ENCODE measurements around the gene STXBP2.

Gene STXBP2

DNA sequence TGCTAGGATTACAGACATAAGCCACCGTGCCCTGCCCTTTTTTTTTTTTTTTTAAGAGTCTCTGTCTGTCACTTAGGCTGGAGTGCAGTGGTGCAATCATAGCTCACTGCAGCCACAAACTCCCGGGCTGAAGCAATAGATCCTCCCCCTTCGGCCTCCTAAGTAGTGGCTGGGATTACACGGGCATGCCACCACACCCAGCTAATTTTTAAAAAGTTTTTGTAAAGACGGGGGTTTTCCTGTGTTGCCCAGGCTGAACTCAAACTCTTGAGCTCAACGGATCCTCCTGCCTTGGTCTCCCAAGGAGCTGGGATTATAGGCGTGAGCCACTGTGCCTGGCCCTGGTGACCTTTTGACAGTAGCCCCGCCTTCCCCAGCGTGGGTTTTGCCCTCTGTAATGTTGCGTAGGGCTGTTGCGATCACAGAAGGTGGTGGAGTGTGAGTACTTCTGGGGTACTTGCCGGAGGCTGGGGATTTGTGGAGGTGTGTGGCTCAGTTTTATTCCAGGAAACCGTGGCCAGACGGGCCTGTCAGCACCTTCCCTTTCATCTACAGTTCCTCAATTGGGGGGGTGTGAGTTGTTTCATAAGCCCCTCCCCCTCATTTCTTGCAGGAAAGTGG is 20.3 kb downstream of the STXBP2 start:
- DNase-seq = no peak

DNA sequence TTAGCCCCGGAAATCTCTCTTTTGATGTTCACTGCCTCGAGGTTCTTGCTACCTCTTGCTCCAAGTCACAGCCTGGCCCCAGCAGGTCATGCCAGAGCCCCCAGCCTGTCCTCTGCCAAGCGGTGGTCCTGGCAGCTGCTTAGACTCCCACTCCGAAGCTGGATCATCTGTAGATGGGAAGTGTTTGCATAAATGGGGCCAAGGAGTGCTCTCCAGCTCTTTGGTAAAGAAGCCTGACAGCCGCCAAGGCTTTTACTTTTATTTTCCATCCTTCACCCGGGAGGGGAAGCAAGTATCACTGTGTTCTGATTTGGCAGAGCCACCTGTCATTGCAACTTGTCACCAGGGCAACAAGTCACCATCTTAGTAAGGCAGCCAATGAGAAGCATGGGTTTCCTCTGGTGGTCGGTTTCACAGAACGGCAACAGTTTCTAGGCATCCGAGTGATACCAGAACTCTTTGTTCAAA is 21.3 kb downstream of the STXBP2 start:
- DNase-seq = no peak

DNA sequence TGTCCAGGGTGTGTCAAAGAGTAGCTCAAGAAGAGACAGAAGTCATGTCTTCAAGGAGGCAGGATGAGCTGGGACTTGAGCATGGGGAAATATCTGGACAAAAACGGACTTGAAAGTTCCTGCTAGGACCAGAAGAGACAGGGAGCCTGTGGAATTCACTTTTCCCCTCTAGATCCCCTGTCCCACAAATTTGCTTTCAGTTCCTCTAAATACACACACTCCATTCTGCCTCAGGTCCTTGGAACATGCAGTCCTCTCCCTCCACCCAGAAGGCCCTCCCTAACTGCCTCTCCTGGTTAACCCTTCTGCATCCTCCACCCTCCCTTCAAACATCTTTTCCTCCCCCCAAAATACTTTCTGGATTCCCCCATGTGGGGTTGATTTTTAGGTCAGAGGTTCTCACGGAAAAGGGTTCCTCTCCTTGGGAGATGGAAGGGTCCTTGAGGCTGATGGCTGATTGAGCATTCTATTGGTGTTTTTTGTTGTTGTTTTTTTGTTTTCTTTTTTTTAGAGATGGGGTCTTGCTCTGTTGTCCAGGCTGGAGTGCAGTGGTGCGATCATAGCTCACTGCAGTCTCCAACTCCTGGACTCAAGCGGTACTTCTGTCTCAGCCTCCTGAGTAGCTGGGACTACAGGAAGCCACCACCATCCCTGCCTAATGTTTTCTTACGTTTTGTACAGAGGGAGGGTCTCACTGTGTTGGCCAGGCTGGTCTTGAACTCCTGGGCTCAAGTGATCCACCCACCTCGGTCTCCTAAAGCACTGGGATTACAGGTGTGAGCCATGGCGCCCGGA is 25.0 kb downstream of the STXBP2 start:
- no peak for DNase-seq

DNA sequence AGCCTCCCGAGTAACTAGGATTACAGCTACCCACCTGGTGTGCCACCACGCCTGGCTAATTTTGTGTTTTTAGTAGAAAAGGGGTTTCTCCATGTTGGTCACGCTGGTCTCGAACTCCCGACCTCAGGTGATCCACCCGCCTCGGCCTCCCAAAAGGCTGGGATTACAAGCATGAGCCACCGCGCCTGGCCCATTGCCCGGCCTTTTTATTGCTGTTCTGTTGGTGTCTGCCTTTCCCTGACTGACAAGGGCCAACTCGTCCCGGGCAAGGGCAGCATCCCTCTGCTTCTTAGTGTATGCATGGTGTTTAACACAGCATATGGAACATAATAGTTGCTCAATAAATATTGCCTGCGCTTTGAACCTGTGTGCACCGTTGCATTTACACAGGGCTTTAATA is 25.7 kb downstream of the STXBP2 start:
- no peak for DNase-seq

DNA sequence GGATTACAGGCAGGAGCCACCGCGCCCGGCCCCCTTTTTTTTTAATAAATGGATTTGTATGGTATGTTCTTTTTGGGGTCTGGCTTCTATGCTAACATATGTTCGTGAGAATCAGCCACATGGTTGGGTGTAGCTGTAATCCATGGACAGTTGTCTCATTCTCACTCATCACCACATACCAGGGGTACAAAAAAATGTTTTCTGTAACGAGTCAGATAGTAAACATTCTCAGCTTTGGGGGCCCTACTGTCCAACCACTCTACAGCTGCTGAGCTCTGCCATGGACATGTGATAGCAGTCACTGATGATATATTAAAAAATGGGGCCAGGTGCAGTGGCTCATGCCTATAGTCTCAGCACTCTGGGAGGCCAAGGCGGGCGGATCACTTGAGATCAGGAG is 26.8 kb downstream of the STXBP2 start:
- DNase-seq = no peak

DNA sequence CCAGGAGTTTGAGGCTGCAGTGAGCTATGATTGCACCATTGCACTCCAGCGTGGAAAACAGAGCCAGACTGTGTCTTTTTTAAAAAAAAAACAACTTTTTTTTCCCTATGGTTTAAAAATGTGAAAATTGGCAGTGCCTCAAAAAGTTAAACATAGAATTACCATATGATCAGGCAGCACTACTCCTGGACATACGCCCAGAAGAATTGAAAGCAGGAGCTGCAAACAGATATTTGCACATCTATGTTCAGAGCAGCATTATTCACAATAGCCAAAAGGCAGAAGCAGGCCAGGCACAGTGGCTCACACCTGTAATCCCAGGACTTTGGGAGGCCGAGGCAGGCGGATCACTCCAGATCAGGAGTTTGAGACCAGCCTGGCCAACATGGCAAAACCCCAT is 28.2 kb downstream of the STXBP2 start:
- peak; percentile 60 for DNase-seq

DNA sequence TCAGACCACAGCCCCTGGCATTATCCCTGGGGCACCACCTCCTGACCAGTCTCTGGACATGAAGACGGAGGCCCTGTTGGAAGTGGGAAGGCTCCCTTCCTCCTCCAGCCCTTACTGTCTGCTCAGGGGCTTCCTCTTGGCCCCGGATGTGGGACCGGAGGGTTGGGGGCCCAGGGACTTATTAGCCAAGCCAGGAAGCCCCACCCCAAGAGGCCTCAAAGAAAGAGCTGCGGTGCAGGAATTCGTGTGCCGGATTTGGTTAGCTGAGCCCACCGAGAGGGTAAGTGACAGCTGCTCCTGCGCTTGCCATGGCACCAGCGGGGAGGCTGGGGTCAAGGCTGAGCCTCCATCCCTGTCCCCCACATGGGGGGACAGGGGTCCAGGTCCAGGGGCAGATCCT is 31.9 kb downstream of the STXBP2 start, which contains the start of gene RETN:
RETN (plus strand) TSS at position 208 of the 400 bp plus-strand sequence. CDS start 278 bp downstream, outside the sequence.
- DNase-seq = no peak

DNA sequence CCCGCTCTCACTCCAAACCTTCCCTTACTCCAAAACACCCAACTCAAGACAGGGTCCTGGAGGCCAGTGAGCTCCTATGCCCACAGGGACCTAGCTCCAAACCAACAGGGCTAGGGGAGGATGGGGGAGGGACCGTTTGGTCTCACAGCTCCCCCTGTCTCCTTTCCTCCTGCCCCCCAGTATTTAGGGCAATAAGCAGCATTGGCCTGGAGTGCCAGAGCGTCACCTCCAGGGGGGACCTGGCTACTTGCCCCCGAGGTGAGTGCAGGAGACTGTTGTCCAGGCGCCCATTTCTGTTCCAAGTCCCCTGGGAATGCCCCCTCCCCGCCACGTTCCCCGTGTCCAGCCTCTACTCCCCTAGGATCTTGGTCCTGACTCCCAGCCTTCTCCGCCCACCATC is 32.7 kb downstream of the STXBP2 start:
- no peak for DNase-seq

DNA sequence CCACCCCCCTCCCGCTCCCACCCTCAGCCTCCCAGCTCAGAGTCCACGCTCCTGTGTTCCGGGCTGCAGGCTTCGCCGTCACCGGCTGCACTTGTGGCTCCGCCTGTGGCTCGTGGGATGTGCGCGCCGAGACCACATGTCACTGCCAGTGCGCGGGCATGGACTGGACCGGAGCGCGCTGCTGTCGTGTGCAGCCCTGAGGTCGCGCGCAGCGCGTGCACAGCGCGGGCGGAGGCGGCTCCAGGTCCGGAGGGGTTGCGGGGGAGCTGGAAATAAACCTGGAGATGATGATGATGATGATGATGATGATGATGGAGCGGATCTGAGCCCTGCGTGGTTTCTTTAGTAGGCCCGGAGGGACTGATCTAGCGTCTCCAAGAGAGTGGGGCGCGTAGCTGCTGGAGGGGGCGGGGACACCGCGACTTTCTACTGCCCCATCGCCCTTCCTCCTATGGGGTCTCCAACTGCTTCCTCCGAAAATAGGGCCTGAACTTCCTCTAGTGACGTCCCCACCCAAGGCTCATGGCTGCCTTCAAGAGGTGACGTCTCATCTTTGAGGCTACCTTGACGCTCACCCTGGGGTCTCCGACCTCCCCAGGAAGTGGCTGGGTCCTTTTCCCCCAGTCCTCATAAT is 33.4 kb downstream of the STXBP2 start:
- DNase-seq = no peak

DNA sequence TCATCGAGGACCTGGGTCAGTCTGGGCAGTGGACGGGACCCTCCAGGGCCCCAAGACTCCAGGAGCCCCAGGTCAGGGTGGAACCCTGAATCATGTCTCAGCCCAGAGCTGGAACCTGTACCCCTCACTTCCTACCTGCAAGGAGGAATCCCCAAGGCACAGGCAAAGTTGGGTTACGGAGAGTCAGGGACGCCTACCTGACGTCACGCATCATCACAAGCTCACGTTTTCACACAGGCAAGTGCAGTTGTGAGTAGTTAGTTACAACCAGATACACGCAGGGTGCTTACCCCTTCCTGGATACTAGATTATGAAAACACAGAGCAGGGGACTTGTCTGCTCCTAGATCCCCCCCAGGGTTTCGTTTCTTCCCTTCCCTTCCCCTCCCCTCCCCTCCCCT is 33.9 kb downstream of the STXBP2 start:
- DNase-seq = no peak

DNA sequence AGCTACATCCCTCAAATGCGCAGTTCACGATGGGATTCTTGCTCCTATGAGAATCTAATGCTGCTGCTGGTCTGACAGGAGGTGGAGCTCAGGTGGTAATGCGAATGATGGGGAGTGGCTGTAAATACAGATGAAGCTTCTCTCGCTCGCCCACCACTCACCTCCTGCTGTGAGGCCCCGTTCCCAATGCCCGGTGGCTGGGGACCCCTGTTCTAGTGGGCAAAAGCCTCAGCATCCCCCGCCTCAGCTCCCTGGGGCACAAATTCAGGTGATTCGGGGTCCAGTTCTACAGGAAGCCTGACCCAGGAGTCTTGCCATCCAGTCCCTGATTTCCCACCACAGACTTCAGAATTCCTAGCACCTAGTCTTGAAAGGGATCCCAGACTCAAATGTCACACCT is 35.6 kb downstream of the STXBP2 start:
- DNase-seq = no peak

DNA sequence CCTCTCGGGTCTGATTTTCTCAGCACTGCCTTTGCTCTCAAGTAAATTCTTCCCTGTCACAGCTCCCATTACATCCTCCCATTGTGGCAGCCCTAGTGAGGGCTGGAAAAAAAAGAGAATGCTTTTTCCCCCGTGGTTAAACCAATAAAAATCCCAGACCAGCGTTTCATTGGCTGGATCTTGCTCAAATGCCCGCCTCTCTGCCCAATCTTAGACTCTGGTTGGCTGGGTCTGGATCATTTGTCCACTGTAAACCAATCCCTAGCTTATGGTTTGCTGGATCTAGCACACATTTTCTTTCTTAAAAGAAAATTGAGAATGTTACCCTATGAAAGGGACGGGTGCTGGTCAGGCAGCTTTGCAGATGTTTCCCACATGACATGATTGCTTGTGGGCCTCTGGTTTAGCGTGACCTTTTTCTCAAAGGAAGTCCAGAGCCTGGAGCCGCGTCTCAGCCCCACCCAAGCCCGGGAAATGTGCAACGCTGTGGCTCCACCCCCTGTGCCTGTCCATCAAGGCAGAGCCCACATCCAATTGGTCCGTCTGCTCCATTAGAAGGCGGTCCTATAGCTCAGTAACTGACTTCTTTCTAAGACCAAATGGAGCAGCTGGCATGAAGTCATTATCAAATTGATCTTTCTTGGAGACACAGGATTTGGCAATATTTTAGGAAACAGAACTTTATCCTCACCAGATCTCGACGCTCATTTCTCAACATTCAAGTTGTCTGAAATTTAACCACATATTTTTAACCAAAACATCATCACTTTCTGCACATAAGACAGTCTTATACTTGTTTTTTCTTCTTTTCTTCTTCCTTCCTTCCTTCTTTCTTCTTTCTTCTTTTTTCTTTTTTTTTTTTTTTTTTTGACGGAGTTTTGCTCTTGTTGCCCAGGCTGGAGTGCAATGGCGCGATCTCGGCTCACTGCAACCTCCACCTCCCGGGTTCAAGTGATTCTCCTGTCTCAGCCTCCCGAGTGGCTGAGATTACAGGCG is 37.4 kb downstream of the STXBP2 start:
- peak; percentile 49 for DNase-seq

DNA sequence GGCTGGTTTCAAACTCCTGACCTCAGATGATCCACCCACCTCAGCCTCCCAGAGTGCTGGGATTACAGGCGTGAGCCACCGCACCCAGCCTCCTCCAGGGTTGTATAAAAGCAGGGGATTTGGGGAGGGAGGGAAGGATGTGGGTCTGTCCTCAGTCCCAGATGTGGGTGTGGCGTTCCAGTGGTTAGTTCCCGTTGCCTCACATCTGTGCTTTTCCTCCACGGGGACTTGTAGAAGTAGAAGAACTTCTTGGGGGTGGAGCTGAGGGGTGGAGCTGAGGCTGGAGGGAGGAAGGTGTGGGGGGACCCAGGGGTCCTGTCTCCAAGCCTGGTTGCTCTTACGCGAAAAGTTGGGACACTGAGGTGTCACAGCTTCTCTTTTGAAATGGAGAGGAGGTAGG is 39.5 kb downstream of the STXBP2 start:
- no peak for DNase-seq

DNA sequence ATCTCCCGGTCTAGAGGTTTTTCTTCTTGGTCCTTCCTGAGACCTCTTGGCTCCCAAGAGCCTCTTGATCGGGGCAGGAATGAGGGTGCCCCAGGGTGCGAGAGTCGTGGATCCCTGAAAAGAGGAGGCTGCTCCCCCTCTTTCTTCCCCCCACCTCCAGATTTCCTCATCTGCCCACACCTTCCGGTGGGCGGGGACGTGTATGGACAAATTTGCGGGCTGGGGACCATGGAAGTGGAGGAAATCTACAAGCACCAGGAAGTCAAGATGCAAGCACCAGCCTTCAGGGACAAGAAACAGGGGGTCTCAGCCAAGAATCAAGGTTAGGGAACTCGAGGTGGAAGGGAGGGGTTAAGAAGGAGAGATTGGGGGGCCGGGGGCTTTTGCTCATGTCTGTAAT is 39.9 kb downstream of the STXBP2 start, which contains the start of gene MCEMP1:
MCEMP1 (plus strand) TSS at position 237 of the 400 bp plus-strand sequence; CDS start at position 268, 31 bp downstream.
- no peak for DNase-seq

DNA sequence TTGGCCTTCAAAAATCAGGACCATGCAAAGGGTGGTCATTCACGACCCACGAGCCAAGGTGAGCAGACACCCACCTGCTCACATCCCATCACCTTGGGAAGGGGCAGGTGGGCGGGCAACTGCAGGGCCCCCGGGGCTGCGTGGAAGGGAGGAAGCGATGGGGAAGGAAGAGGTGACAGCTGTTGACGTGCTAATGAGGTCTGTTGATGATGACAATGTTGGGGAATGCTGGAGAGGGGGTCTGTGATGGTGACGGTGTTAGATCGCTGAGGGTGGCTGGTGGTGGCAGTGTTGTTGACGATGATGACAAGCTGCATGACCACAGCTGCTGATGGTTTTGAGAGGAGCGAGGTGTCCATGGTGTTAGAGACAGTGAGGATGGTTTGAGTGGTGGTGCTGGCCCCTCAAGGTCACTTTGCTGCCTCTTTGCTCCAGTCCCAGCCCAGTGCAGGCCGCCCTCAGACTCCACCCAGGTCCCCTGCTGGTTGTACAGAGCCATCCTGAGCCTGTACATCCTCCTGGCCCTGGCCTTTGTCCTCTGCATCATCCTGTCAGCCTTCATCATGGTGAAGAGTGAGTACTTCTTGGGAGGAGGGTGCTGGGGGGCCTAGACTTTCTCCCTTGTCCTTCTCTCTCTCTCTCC is 40.9 kb downstream of the STXBP2 start:
- DNase-seq = no peak

DNA sequence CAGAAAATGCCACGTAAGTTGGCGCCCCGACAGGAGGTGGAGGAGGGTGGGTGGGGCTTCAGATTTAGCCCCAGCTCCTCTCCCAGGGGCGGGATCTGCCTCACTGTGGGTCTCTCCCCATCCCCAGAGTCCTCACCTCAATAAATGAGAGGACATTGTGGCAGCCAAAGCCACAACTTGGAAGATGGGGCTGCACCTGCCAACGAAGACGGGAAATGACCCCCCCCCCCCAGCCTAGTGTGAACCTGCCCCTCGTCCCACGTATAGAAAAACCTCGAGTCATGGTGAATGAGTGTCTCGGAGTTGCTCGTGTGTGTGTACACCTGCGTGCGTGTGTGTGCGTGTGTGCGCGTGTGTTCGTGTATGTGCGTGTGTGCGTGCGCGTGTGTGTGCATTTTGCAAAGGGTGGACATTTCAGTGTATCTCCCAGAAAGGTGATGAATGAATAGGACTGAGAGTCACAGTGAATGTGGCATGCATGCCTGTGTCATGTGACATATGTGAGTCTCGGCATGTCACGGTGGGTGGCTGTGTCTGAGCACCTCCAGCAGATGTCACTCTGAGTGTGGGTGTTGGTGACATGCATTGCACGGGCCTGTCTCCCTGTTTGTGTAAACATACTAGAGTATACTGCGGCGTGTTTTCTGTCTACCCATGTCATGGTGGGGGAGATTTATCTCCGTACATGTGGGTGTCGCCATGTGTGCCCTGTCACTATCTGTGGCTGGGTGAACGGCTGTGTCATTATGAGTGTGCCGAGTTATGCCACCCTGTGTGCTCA is 42.3 kb downstream of the STXBP2 start:
- no peak for DNase-seq

DNA sequence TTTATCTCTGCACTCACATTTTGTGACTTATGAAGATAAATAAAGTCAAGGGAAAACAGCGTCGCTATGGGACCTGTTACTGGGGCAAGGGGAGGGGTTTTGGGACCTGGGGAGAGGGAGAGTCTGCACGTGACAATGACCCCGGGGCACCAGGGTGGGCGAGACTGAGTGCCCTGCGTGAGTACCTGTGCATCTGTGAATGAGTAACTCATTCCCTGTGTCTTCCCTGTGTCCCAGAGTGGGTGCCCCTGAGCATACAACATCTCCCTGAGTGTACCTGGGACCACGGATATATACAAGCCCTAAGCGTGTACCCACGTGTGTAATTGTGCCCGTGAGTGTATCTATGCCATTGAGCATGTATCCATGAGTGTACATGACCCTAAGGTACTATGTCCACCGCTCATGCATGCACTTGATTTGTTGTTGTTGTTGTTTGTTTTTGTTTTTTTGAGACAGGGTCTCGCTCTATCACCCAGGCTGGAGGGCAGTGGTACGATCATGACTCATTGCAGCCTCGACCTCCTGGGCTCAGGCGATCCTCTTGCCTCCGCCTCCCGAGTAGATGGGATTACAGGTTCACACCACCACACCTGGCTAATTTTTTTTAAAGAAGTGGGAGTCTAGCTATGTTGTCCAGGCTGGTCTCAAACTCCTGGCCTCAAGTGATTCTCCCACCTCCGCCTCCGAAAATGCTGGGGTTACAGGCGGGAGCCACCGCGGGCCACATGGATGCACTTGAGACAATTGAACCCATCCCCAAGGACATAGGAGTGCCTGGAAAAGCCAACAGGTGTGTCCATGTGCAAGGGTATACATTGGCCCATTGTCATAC is 43.1 kb downstream of the STXBP2 start:
- DNase-seq = no peak

DNA sequence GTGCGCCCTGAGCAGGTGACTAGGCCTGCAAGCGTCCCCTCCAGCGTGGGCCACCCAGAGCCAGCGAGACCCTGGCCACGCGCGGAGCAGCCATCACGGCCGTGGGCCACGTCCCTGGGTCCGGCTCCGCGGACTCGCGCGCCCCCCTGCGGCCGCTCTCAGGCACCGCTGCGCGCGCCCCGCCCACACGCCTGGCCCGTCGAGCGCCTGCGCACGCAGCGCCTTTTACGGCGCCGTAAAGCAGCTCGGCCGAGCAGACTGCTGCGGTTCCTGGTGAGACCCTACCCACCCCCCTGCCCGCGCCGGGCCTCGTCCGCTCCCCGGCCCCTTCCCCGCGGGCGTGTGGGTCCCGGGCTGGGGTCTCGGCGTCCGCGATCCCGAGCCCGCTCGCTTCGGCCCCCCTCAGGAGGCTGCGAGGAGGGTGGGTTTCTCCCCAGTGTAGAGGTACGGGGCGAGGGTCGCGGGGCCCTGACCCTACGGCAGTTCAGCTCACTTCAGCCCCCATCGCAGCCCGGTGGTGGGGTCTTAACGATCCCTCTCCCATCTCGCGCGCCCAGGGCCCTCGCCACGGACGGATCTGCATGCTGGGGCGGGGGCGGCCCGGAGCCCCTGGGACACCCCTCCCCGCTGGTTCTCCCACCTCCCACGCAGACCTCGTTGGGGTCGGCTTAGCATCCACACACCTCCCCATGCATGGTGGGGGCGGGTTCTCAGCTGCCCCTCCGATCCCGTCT is 43.9 kb downstream of the STXBP2 start, which contains the start of gene TRAPPC5:
TRAPPC5 (plus strand) TSS at position 228 of the 734 bp plus-strand sequence. CDS start 1,421 bp downstream, outside the sequence.
- DNase-seq = peak; percentile 92
